Measurements from ENCODE around the gene KLK11.

KLK11 gene

GRCh38 chr19:50983625-50984292 lies 42.7 kb downstream of the KLK11 start, which contains the start of gene KLK7:
KLK7 (minus strand) TSS chr19:50983917; CDS start chr19:50982399, 1,518 bp downstream.
- no peak within 1 kb of the TSS for H3K4me3 ChIP-seq (ENCODE audit: low read depth, low read length)
- TF ChIP-seq, protein P1, sequence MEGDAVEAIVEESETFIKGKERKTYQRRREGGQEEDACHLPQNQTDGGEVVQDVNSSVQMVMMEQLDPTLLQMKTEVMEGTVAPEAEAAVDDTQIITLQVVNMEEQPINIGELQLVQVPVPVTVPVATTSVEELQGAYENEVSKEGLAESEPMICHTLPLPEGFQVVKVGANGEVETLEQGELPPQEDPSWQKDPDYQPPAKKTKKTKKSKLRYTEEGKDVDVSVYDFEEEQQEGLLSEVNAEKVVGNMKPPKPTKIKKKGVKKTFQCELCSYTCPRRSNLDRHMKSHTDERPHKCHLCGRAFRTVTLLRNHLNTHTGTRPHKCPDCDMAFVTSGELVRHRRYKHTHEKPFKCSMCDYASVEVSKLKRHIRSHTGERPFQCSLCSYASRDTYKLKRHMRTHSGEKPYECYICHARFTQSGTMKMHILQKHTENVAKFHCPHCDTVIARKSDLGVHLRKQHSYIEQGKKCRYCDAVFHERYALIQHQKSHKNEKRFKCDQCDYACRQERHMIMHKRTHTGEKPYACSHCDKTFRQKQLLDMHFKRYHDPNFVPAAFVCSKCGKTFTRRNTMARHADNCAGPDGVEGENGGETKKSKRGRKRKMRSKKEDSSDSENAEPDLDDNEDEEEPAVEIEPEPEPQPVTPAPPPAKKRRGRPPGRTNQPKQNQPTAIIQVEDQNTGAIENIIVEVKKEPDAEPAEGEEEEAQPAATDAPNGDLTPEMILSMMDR (IDR thresholded peaks at IDR 0.05; ENCODE audit: control insufficient read depth, extremely low read depth, insufficient read depth), result no peak
- no peak for DNase-seq (ENCODE audit: low read depth)

DNA sequence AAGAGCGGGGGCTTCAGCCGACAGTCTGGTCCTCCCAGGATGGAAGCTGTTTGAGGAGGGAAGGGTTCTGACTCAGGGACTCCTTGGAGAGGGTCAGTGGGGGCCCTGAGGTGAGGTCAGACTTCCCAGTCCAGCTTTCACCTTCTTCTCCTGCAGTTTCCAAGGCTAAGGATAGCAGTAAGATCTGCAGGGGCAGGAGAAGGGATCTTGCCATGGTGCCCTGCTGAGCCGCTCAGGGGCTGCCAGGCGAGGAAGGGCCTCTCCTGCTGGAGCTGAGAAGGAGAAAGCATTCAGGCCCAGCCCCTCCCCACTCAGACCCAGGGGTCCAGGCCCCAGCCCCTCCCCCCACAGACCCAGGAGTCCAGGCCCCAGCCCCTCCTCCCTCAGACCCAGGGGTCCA lies 44.2 kb downstream of the KLK11 start:
- no peak for DNase-seq (ENCODE audit: low read depth)
- TF ChIP-seq, protein P1 (IDR thresholded peaks at IDR 0.05; ENCODE audit: control insufficient read depth, extremely low read depth, insufficient read depth), result no peak
- H3K4me3 ChIP-seq (ENCODE audit: low read depth, low read length), result no peak overlapping the region

GRCh38 chr19:50981587-50982146 lies 44.7 kb downstream of the KLK11 start:
- DNase-seq (ENCODE audit: low read depth), result no peak
- H3K4me3 ChIP-seq (ENCODE audit: low read depth, low read length), result no peak overlapping the region
- TF ChIP-seq, protein P1 (IDR thresholded peaks at IDR 0.05; ENCODE audit: control insufficient read depth, extremely low read depth, insufficient read depth), result no peak

DNA sequence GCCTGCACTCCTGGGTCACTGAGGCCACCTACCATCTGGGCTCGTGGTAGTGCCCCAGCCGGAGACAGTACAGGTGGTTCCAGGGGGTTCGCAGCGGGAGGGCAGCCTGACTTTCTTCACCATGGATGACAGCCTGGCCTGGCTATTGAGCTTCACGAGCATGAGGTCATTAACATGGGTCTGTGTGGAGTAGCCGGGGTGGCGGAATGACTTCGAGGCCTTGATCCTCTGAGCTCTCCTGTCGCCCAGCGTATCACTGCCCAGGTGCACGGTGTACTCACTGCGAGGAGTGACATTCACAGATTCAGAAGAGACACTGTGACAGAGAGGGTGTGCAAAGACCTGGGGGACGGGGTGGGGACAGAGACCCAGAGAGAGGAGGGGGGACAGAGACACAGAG lies 46.2 kb downstream of the KLK11 start:
- DNase-seq (ENCODE audit: low read depth), result no peak
- TF ChIP-seq, protein P1 (IDR thresholded peaks at IDR 0.05; ENCODE audit: control insufficient read depth, extremely low read depth, insufficient read depth), result no peak
- H3K4me3 ChIP-seq (ENCODE audit: low read depth, low read length), result no peak overlapping the region

GRCh38 chr19:50979758-50980157 lies 46.7 kb downstream of the KLK11 start:
- H3K4me3 ChIP-seq (ENCODE audit: low read depth, low read length), result no peak overlapping the region
- TF ChIP-seq, protein P1 (IDR thresholded peaks at IDR 0.05; ENCODE audit: control insufficient read depth, extremely low read depth, insufficient read depth), result no peak
- no peak for DNase-seq (ENCODE audit: low read depth)

GRCh38 chr19:50978772-50979390 lies 47.5 kb downstream of the KLK11 start:
- DNase-seq (ENCODE audit: low read depth), result no peak
- TF ChIP-seq, protein P1 (IDR thresholded peaks at IDR 0.05; ENCODE audit: control insufficient read depth, extremely low read depth, insufficient read depth), result no peak
- H3K4me3 ChIP-seq (ENCODE audit: low read depth, low read length), result no peak overlapping the region

Measured in LNCaP clone FGC (cell line).